ENCODE results near the gene BAD. TPM values are rescaled to one million over a fixed set of nuclear protein-coding genes. Genes with fewer than 3 reads are reported as not detected.
"Not testable (repeated sequence)": the region's sequence is repeated elsewhere in the genome, so short reads cannot be mapped to it uniquely, and the experiment has no call there.

The BAD gene
- total and polyA plus RNA-seq, 11 donors = 41.5 to 123 (median 58.5) TPM

GRCh38 chr11:64330888-64331287, 46.4 kb upstream of the BAD start:
- DNase-seq (no peak), ATAC-seq (no peak)
- H3K4me1 ChIP-seq = peaks cover 0 to 33% (median 16%) of the 10 kb centered on the region in 12 donors
- H3K27ac ChIP-seq = no peak overlapping the region
- H3K9me3 ChIP-seq = peaks cover 0 to 5% (median 0%) of the 10 kb centered on the region in 12 donors
- H3K27me3 ChIP-seq = no peaks in the 10 kb centered on the region
- no peaks in the 10 kb centered on the region for H3K36me3 ChIP-seq
- intact Hi-C loops (cut with DNase I) = no loop called here
- TF ChIP-seq CTCF (IDR thresholded peaks at IDR 0.05) = no peak
- no peak for TF ChIP-seq POLR2A (IDR thresholded peaks at IDR 0.05)
- H3K4me3 ChIP-seq = no peak overlapping the region
- WGBS, 4 donors = 77 to 84% (median 79%) methylated on average over 11 of the region's 11 CpGs

GRCh38 chr11:64327993-64328392, 43.5 kb upstream of the BAD start:
- H3K36me3 ChIP-seq = no peaks in the 10 kb centered on the region
- H3K9me3 ChIP-seq = peaks cover 0 to 5% (median 0%) of the 10 kb centered on the region in 12 donors
- no peak for TF ChIP-seq POLR2A (IDR thresholded peaks at IDR 0.05)
- no peak for TF ChIP-seq CTCF (IDR thresholded peaks at IDR 0.05)
- WGBS, 4 donors = 79 to 84% (median 82%) methylated on average over 3 of the region's 3 CpGs
- no peak for DNase-seq
- H3K4me3 ChIP-seq = no peak overlapping the region
- no peak overlapping the region for H3K27ac ChIP-seq
- no peak for ATAC-seq
- no peaks in the 10 kb centered on the region for H3K27me3 ChIP-seq
- intact Hi-C loops (cut with DNase I) = no loop called here
- peaks cover 0 to 26% (median 16%) of the 10 kb centered on the region in 12 donors for H3K4me1 ChIP-seq

DNA sequence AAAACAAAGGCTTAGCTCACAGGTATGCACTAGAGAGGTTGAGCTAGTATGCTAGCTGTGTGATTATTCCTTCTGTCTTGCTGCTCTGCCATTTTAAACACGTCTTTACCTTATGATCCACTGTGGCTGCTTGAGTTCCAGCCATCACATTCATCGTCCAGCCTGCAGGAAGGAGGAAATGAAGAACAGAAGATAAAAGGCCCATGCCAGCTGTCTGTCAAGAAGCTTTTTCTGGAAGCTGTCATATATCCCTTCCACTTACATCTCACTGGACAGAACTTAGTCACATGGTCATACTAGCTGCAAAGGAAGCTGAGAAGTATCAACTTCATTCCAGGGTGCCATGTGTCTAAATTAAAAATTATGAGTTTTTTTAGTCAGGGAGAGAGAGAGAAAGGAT, 42.9 kb upstream of the BAD start:
- WGBS, 4 donors = 85 to 91% (median 88%) methylated on average over 2 of the region's 2 CpGs
- H3K27me3 ChIP-seq = no peaks in the 10 kb centered on the region
- H3K27ac ChIP-seq = no peak overlapping the region
- H3K4me3 ChIP-seq = no peak overlapping the region
- H3K36me3 ChIP-seq = peaks cover 0 to 6% (median 0%) of the 10 kb centered on the region in 9 donors
- no peak for ATAC-seq
- TF ChIP-seq CTCF (IDR thresholded peaks at IDR 0.05) (no peak), POLR2A (IDR thresholded peaks at IDR 0.05) (no peak)
- peaks cover 0 to 5% (median 0%) of the 10 kb centered on the region in 12 donors for H3K9me3 ChIP-seq
- no peak for DNase-seq
- H3K4me1 ChIP-seq = peaks cover 0 to 26% (median 16%) of the 10 kb centered on the region in 12 donors
- intact Hi-C loops (cut with DNase I) = no loop called here

GRCh38 chr11:64324692-64325469, 40.4 kb upstream of the BAD start:
- Histone ChIP-seq H3K4me3 (no peak overlapping the region), H3K36me3 (peaks cover 0 to 24% (median 10%) of the 10 kb centered on the region in 9 donors), H3K27me3 (no peaks in the 10 kb centered on the region), H3K27ac (no peak overlapping the region), H3K9me3 (peaks cover 0 to 5% (median 0%) of the 10 kb centered on the region in 12 donors), H3K4me1 (peaks cover 0 to 12% (median 9%) of the 10 kb centered on the region in 12 donors)
- WGBS, 4 donors = 89 to 91% (median 90%) methylated on average over 11 of the region's 11 CpGs
- TF ChIP-seq POLR2A (IDR thresholded peaks at IDR 0.05) (no peak), CTCF (IDR thresholded peaks at IDR 0.05) (no peak)
- intact Hi-C loops (cut with DNase I) = no loop called here
- DNase-seq (no peak), ATAC-seq (no peak)

DNA sequence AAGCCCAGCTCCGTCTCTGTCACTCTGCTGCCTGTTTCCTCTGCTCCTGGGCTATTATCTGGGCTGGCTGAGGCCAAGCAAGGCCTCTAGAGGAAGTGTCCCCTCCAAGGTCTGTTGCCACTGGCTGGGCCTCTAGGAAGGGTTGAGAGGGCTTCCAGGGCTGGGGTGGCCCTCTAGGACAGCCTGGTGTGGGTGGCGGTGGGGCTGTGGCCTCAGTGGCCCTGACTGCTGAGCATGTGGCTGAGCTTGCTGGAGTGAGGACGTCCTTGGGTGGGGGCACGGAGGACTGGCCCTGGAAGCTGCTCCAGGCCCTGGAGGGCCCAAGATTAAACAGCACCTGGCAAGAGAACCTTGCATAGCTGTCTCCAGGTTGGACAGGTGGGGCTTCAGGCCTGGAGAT, 39.5 kb upstream of the BAD start:
- H3K27ac ChIP-seq; ATAC-seq; H3K27me3 ChIP-seq; H3K4me1 ChIP-seq; intact Hi-C loops (cut with DNase I); H3K4me3 ChIP-seq; H3K9me3 ChIP-seq; DNase-seq: not testable (repeated sequence)
- 79 to 86% (median 84%) methylated on average over 3 to 4 of the region's 4 CpGs for WGBS, 4 donors
- H3K36me3 ChIP-seq = peaks cover 0 to 24% (median 10%) of the 10 kb centered on the region in 9 donors

All from heart left ventricle (tissue), 16 donors.